Umbilical cord (tissue), 2 donors: ENCODE measurements around the gene AGPAT2. TPM values are rescaled to one million over a fixed set of nuclear protein-coding genes. Genes with fewer than 3 reads are reported as not detected.

Experiments
- DNase-seq: peaks from one replicate; pipeline ENCODE4 v3.0.0-alpha.2; 2015; ENCODE audit warnings: low spot score
- total RNA-seq: library from RNA; depleted of rRNA; stranded (reverse); fragments of >200 nt; gene quantifications from one replicate; pipeline ENCODE4 v1.2.3, GENCODE V29; 2014; ENCODE audit warnings: low replicate concordance; ENCODE audit not compliant: insufficient read depth

The AGPAT2 gene
- total RNA-seq, 1 donor from 2014 or later: 32.7 TPM

- no peak for DNase-seq
Observed at GRCh38 chr9:136688274-136689107, 1.2 kb upstream of the AGPAT2 start.

- no peak for DNase-seq
Observed at GRCh38 chr9:136687721-136688223, 515 bp upstream of the AGPAT2 start.

GRCh38 chr9:136686534-136686793 is 793 bp downstream of the AGPAT2 start:
- no peak for DNase-seq

- no peak for DNase-seq
Observed at GRCh38 chr9:136685790-136686533, 1.3 kb downstream of the AGPAT2 start.

GRCh38 chr9:136685216-136685615 is 2.0 kb downstream of the AGPAT2 start:
- DNase-seq: no peak

- no peak for DNase-seq
Observed at GRCh38 chr9:136684799-136685198, 2.5 kb downstream of the AGPAT2 start.

GRCh38 chr9:136684339-136684738 is 2.9 kb downstream of the AGPAT2 start:
- no peak for DNase-seq

GRCh38 chr9:136683755-136684154 is 3.5 kb downstream of the AGPAT2 start:
- no peak for DNase-seq

- no peak for DNase-seq
Observed at GRCh38 chr9:136683173-136683745, 4.0 kb downstream of the AGPAT2 start.

GRCh38 chr9:136682710-136683109 is 4.5 kb downstream of the AGPAT2 start:
- DNase-seq: no peak

GRCh38 chr9:136681945-136682699 is 5.1 kb downstream of the AGPAT2 start:
- DNase-seq: no peak

- DNase-seq: no peak
Observed at GRCh38 chr9:136681029-136681428, 6.2 kb downstream of the AGPAT2 start.

- DNase-seq: no peak
Observed at GRCh38 chr9:136679431-136679941, 7.8 kb downstream of the AGPAT2 start.

GRCh38 chr9:136678624-136679023 is 8.6 kb downstream of the AGPAT2 start:
- DNase-seq: no peak

- DNase-seq: no peak
Observed at GRCh38 chr9:136678034-136678433, 9.2 kb downstream of the AGPAT2 start.

GRCh38 chr9:136676920-136677686 is 10.2 kb downstream of the AGPAT2 start:
- no peak for DNase-seq

GRCh38 chr9:136676297-136676794 is 10.9 kb downstream of the AGPAT2 start:
- DNase-seq: no peak

GRCh38 chr9:136675477-136676296 is 11.6 kb downstream of the AGPAT2 start:
- no peak for DNase-seq

GRCh38 chr9:136674786-136675349 is 12.4 kb downstream of the AGPAT2 start:
- DNase-seq: no peak
